GM12891 (cell line): ENCODE results near the gene THAP7.
A peak's percentile ranks its signal among the peaks of the same experiment; 100 is the strongest.

Source experiments
- DNase-seq: peaks from one replicate; pipeline ENCODE4 v3.0.0; 2011; ENCODE audit warnings: low spot score; ENCODE audit not compliant: insufficient read length
- FAIRE-seq: peaks from 2 replicates; lab custom pipeline; 2011; peaks lifted over from hg19 to GRCh38; lab: Jason Lieb, UNC
- PAX5 ChIP-seq: IDR thresholded peaks from 2 replicates; pipeline ENCODE4 v1.6.1; 2011; ENCODE audit warnings: low read length, moderate library complexity, mild to moderate bottlenecking; ENCODE audit not compliant: insufficient read depth, severe bottlenecking
- POLR2A ChIP-seq: IDR thresholded peaks from 2 replicates; pipeline ENCODE4 v1.6.1; 2011; ENCODE audit warnings: low read depth, low read length, control low read depth
- POLR2AphosphoS5 ChIP-seq: IDR thresholded peaks from 2 replicates; pipeline ENCODE4 v1.6.1; 2011; ENCODE audit warnings: low read depth, low read length, control low read depth
- POU2F2 ChIP-seq: IDR thresholded peaks from 2 replicates; pipeline ENCODE4 v1.6.1; 2011; ENCODE audit warnings: low read depth, mild to moderate bottlenecking, control low read depth, low read length, moderate library complexity
- SPI1 ChIP-seq: IDR thresholded peaks from 2 replicates; pipeline ENCODE4 v1.6.1; 2011; ENCODE audit warnings: low read depth, low read length, control low read depth
- TAF1 ChIP-seq: IDR thresholded peaks from 2 replicates; pipeline ENCODE4 v1.6.1; 2011; ENCODE audit warnings: low read depth, low read length, control low read depth

The THAP7 gene

DNA sequence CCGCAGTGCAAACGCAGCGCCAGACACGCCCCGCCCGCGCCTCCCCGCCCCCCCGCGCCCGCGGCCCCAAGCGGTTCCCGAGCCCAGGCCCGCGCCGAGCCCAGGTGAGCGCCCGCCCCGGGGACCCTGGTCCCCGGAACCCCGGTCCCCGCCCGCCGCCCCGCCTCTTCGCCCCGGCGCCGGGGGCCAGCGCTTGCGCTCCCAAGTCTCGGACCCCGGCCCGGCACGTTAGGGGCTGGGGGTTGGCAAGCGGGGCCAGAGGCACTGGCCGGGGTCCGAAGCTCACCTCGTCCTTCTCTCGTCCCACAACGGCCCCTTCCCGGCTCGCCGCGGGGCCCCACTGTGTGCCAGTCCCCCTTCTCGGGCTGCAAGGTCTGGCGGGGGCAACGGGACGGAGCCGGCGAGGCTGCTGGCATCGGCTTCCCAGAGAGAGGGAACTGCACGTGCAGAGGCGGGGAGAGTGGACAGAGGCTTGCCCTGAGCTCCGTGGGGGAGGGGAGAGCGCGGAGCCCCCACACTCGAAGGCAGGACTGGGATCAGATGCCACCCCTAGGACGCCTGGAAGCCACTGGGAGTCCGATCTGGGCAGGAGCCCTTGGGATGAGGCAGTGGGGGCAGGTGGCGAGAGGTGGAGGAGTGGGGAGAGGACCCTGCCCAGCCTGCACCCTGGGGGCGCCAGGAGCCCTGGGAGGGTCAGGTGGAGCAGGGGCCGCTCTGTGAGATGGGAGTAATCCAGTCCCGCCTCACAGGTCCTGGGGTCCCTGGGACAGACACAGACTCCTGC is 36.6 kb downstream of the THAP7 start:
- FAIRE-seq = no peak
- DNase-seq = no peak
- TF ChIP-seq POLR2A = no peak
- TF ChIP-seq POU2F2 = no peak
- TF ChIP-seq TAF1 = no peak
- no peak for TF ChIP-seq SPI1
- TF ChIP-seq POLR2AphosphoS5 = no peak
- TF ChIP-seq PAX5 = no peak

DNA sequence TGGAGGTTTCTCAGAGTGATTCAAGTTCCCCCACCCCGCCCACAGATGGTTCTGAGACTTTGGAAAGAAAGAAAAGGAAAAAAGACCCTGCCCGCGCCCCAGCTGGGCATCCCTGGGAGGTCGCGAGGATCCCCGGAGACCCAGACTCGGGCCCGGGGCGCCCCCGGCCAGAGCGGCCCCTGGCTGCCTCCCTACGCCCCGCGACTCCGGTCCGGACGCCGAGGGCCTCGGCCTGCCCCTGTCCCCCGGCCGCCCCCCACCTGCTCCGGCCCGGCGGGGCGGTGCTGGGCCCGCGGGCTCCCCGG is 37.2 kb downstream of the THAP7 start:
- no peak for DNase-seq
- no peak for TF ChIP-seq PAX5
- TF ChIP-seq POU2F2 = no peak
- no peak for TF ChIP-seq POLR2A
- TF ChIP-seq SPI1 = no peak
- no peak for TF ChIP-seq TAF1
- TF ChIP-seq POLR2AphosphoS5 = no peak
- FAIRE-seq = no peak

DNA sequence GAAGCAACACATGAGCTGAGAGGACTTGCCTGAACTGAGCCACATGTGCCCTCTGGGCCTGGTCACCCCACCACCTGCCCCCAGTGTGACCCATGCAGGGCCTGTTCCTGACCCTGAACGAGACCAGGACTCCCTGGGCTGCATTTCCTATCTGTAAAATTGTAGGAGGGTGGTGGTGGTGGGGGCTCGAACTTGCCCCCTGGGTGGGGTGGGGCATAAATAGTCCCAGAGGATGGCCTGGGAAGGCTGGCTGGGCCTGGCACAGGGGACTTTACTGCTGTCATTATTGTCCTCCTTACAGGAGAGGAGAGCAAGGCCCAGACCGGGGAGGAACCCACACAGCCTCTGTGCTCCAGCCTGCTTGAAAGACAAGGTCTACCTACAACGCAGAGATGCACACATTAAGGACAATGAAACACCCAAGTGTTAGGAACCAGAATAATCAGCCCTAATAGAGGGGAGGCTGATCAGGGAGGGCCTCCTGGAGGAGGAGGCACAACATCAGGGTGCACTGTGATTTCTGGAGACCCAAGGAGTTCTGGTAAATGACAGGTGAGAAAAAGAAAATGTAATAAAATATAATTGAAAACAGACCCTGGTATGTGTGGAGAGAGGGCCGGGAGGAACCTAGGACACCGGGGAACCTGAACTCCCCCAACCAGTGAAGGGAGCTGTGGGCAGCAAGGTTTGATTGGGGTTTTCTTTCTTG is 37.7 kb downstream of the THAP7 start:
- FAIRE-seq (no peak), DNase-seq (no peak)
- TF ChIP-seq POLR2AphosphoS5 (no peak), POLR2A (no peak), POU2F2 (no peak), PAX5 (no peak), SPI1 (no peak), TAF1 (no peak)

DNA sequence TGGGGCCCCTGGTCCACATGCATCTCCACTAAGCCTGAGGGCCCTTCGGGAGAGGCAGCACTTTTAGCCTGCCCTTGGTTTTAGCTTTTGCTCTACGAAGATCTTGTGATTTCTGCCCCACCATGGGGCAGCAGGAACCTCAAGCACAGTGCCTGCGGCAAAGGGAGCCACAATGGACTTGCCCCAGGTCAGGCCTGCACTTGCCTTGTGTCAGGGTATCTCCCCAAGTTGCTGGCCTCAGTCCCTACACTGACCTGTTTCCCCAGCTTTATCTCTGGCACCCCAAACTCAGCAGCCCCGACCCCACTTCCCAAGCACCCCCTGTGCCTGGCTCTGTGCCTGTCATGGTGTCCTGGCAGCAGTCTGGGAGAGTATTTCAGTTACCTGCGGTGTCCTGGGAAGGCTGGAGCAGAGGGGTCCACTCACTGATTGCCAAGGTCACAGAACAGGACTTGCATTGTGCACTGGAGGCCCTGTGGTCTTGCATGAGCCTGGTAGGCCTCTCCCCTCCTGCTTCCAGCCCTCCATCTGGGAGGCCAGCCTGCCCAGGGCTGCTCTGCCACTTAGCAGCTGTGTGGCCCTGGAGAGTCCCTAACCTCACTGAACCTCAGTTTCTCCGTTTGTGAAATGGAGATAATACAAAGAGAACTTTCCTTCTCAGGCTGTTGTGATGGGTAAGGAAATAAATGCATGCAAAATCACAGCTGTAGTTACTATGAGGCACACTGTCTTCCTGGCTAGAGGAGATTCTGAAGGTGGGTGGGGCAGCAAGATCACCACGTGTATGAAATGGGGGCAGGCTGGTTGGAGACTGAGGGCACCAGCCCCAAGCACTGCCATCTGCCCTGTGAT is 38.5 kb downstream of the THAP7 start:
- DNase-seq (no peak), FAIRE-seq (no peak)
- TF ChIP-seq SPI1 = no peak
- TF ChIP-seq POLR2AphosphoS5 = no peak
- TF ChIP-seq TAF1 = no peak
- no peak for TF ChIP-seq POLR2A
- no peak for TF ChIP-seq POU2F2
- no peak for TF ChIP-seq PAX5

DNA sequence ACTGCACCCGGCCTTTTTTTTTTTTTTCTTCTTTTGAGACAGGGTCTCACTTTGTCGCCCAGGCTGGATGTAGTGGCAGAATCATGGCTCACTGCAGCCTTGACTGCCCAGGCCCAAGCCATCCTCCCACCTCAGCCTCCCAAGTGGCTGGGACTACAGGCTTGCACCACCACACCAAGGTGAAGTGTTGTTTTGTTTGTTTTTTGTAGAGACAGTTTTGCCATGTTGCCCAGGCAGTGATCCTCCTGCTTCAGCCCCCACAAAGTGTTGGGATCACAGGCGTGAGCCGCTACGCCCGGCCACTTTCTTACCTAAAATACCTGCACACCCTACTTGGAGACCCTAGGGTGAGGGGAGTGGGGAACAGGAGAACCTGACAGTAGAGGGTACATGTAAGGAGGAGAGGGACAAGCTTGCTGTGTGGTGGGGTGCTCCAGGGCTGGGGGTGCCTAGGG is 39.4 kb downstream of the THAP7 start:
- no peak for TF ChIP-seq TAF1
- no peak for TF ChIP-seq POLR2A
- TF ChIP-seq POU2F2 = no peak
- TF ChIP-seq POLR2AphosphoS5 = no peak
- no peak for TF ChIP-seq PAX5
- TF ChIP-seq SPI1 = no peak
- DNase-seq (no peak), FAIRE-seq (no peak)

DNA sequence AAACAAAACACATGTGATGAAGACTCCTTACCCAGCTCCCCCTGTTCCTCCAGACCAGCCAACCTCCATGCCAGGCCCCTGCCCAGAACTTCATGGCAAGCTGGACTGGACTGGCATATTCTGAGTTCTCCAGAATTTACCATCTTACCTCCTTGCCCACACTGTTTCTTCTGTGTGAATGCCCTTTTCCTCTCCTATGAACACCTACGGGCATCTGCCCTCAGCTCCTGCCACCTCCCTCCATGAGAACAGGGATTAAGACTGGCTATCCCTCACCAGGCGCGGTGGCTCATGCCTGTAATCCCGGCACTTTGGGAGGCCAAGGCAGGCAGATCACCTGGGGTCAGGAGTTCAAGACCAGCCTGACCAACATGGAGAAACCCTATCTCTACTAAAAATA is 41.3 kb downstream of the THAP7 start:
- TF ChIP-seq TAF1 = no peak
- TF ChIP-seq POLR2AphosphoS5 = no peak
- no peak for TF ChIP-seq PAX5
- TF ChIP-seq POU2F2 = no peak
- TF ChIP-seq SPI1 = no peak
- no peak for DNase-seq
- no peak for FAIRE-seq

DNA sequence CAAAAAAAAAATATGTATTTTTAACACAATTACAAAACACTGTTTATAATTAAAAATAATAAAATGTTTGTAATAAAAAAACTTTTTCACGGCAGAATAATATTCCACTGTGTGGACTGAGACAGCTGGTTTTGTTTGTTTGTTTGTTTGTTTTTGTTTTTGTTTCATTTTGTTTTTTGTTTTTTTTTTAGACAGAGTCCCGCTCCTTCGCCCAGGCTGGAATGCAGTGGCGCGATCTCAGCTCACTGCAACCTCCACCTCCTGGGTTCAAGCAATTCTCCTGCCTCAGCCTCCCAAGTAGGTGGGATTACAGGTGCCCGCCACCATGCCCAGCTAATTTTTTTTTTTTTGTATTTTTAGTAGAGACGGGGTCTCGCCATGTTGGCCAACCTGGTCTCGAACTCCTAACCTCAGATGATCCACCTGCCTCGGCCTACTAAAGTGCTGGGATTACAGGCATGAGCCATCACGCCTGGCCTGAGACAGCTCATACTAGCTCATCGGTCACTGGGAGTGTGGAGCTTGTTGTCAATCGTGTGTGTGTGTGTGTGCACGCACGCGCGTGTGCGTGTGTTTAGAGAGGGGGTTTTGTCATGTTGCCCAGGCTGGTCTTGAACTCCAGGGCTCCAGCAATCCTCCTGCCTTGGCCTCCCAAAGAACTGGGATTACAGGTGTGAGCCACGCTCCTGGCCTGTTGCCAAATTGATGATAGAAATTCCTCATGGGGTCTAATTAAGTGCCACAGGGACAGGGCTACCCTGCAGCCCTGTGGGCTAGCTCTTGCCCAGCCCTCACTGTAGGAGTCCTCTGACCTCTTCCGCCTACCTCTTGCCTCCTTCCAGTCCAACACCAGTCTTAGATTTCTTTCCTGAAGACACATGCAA is 42.1 kb downstream of the THAP7 start:
- no peak for FAIRE-seq
- no peak for TF ChIP-seq POLR2A
- TF ChIP-seq POU2F2 = no peak
- no peak for TF ChIP-seq SPI1
- TF ChIP-seq PAX5 = no peak
- no peak for TF ChIP-seq POLR2AphosphoS5
- no peak for TF ChIP-seq TAF1
- no peak for DNase-seq

DNA sequence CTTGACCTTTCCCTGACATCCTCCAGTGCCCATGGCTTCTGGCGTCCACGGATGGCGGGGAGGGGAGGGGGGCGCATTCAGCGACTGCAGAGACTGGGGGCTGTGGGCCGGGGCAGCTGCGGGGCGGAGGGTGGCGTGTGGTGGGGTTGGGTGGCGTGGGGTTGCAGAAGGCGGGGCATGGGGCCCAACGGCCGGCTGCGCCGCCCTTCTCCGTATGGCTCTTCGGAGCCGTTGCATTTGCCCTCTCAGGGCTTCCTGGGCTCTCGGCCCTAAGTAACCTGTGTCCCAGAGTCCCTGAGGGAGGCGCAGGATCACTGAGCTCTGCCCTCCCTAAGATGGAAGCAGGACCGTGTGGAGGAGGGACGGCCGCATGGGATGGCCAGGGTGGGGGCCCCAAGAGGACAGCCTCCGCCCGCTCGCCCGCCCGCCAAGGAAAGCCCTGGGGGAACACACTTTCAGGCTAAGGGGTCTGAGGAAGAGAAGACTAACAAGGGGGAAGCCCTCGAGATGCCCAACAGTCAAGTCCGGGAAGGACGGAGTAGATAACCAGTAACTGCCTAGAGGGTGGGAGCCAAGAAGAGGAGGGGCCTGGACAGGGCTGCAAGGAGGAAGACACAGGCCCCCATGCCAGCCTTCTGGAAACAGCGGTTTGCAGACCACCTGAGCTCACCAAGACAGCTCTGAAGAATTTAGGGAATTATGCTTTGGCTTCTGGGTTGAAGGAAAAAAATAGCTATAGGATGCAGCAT is 44.1 kb downstream of the THAP7 start:
- peak; percentile 16 for FAIRE-seq
- TF ChIP-seq POU2F2 (no peak), PAX5 (no peak), SPI1 (no peak), TAF1 (no peak), POLR2AphosphoS5 (no peak), POLR2A (no peak)
- DNase-seq = no peak
